Osteocyte (in vitro differentiated cells): ENCODE measurements around the gene DIAPH2. TPM values are rescaled to one million over a fixed set of nuclear protein-coding genes. Genes with fewer than 3 reads are reported as not detected.

ENCODE experiments used
- DNase-seq: peaks from one replicate; pipeline ENCODE4 v3.0.0; 2021; ENCODE audit warnings: mixed read lengths; ENCODE audit not compliant: unreplicated experiment; ENCODE audit errors: extremely low spot score
- H3K27ac Mint-ChIP-seq: one replicate; pipeline ENCODE4 v1.8.0; 2021; ENCODE audit warnings: mild to moderate bottlenecking, mixed read lengths; ENCODE audit not compliant: unreplicated experiment
- H3K27me3 Mint-ChIP-seq: one replicate; pipeline ENCODE4 v1.8.0; 2021; ENCODE audit warnings: mixed read lengths; ENCODE audit not compliant: unreplicated experiment
- H3K36me3 Mint-ChIP-seq: one replicate; pipeline ENCODE4 v1.8.0; 2021; ENCODE audit warnings: mixed read lengths; ENCODE audit not compliant: unreplicated experiment
- H3K4me1 Mint-ChIP-seq: one replicate; pipeline ENCODE4 v1.8.0; 2021; ENCODE audit warnings: mixed read lengths; ENCODE audit not compliant: unreplicated experiment
- H3K4me3 Mint-ChIP-seq: one replicate; pipeline ENCODE4 v1.8.0; 2021; ENCODE audit warnings: mild to moderate bottlenecking, moderate library complexity, mixed read lengths; ENCODE audit not compliant: unreplicated experiment
- H3K9me3 Mint-ChIP-seq: one replicate; pipeline ENCODE4 v1.8.0; 2021; ENCODE audit warnings: mixed read lengths; ENCODE audit not compliant: unreplicated experiment
- CTCF ChIP-seq: fragments of 200-600 bp; sonication (generic); IDR thresholded peaks from 2 replicates; pipeline ENCODE4 v1.5.0; 2021; ENCODE audit warnings: antibody characterized with exemption, mild to moderate bottlenecking, moderate library complexity
- total RNA-seq: library from RNA; stranded (reverse); gene quantifications from 2 replicates; pipeline ENCODE4 v1.2.1, GENCODE V29; 2021

Gene DIAPH2
- total RNA-seq, 1 donor from 2014 or later: 9.3 TPM

GRCh38 chrX:96703816-96704215, 19.2 kb downstream of the DIAPH2 start:
- no peak for DNase-seq

GRCh38 chrX:96704629-96705028, 20.0 kb downstream of the DIAPH2 start:
- H3K27ac Mint-ChIP-seq: no peak overlapping the region
- no peaks in the 10 kb centered on the region for H3K27me3 Mint-ChIP-seq
- no peak for DNase-seq
- no peaks in the 10 kb centered on the region for H3K36me3 Mint-ChIP-seq
- H3K4me1 Mint-ChIP-seq: peaks cover 2% of the 10 kb centered on the region
- H3K4me3 Mint-ChIP-seq: no peak overlapping the region
- no peak for TF ChIP-seq CTCF
- H3K9me3 Mint-ChIP-seq: no peaks in the 10 kb centered on the region

More at GRCh38 chrX:96703816-96704215, 19.2 kb downstream of the DIAPH2 start:
- Mint-ChIP-seq H3K4me3 (no peak overlapping the region), H3K27ac (no peak overlapping the region), H3K4me1 (peaks cover 2% of the 10 kb centered on the region), H3K9me3 (no peaks in the 10 kb centered on the region), H3K27me3 (no peaks in the 10 kb centered on the region), H3K36me3 (no peaks in the 10 kb centered on the region)
- no peak for TF ChIP-seq CTCF

- TF ChIP-seq CTCF: no peak
- no peak for DNase-seq
- H3K36me3 Mint-ChIP-seq: no peaks in the 10 kb centered on the region
- no peaks in the 10 kb centered on the region for H3K9me3 Mint-ChIP-seq
- H3K4me3 Mint-ChIP-seq: no peak overlapping the region
- H3K4me1 Mint-ChIP-seq: peaks cover 2% of the 10 kb centered on the region
- no peak overlapping the region for H3K27ac Mint-ChIP-seq
- no peaks in the 10 kb centered on the region for H3K27me3 Mint-ChIP-seq
Measured at GRCh38 chrX:96705905-96706304, 21.3 kb downstream of the DIAPH2 start.

GRCh38 chrX:96707804-96708203, 23.2 kb downstream of the DIAPH2 start:
- no peaks in the 10 kb centered on the region for H3K9me3 Mint-ChIP-seq
- DNase-seq: no peak
- H3K27me3 Mint-ChIP-seq: no peaks in the 10 kb centered on the region
- H3K4me3 Mint-ChIP-seq: no peak overlapping the region
- no peaks in the 10 kb centered on the region for H3K36me3 Mint-ChIP-seq
- H3K27ac Mint-ChIP-seq: no peak overlapping the region
- TF ChIP-seq CTCF: no peak
- peaks cover 2% of the 10 kb centered on the region for H3K4me1 Mint-ChIP-seq

GRCh38 chrX:96710031-96710430, 25.4 kb downstream of the DIAPH2 start:
- no peak for TF ChIP-seq CTCF
- H3K4me1 Mint-ChIP-seq: peaks cover 2% of the 10 kb centered on the region
- no peak for DNase-seq
- H3K36me3 Mint-ChIP-seq: no peaks in the 10 kb centered on the region
- no peak overlapping the region for H3K4me3 Mint-ChIP-seq
- H3K27ac Mint-ChIP-seq: no peak overlapping the region
- no peaks in the 10 kb centered on the region for H3K9me3 Mint-ChIP-seq
- no peaks in the 10 kb centered on the region for H3K27me3 Mint-ChIP-seq
